Inferior parietal cortex (tissue), 1 donor: ENCODE results near the gene FAM89B.
A peak's percentile ranks its signal among the peaks of the same experiment; 100 is the strongest.

Experiments
- DNase-seq: peaks from one replicate; pipeline ENCODE4 v3.0.0-alpha.2; 2016; ENCODE audit errors: extremely low spot score

FAM89B gene

DNA sequence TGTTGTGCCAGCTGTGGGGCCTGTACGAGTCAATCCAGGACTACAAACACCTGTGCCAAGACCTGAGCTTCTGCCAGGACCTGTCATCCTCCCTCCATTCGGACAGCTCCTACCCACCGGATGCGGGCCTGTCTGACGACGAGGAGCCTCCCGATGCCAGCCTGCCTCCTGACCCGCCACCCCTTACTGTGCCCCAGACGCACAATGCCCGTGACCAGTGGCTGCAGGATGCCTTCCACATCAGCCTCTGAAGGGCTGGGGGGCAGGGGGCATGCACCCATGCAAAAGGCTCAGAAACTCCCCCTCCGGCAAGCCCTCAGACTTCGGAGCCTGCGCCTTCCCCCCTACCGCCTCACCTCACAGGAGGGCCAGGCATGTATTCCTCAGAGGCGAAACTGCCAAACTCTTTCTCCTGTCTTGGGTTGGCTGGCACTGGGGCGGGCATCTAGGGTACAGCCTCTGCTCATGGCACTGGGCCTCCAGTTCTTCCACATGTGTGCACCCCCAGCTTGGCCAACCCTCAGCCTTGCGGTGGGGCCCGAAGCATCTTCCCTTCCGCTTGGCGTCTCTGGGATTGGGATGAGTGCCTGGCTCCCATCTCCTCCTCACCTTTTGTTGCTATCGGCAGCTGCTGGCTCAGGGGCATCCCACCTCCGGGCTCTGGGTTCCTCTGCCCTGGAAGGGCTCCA, 1.2 kb downstream of the FAM89B start:
- no peak for DNase-seq

DNA sequence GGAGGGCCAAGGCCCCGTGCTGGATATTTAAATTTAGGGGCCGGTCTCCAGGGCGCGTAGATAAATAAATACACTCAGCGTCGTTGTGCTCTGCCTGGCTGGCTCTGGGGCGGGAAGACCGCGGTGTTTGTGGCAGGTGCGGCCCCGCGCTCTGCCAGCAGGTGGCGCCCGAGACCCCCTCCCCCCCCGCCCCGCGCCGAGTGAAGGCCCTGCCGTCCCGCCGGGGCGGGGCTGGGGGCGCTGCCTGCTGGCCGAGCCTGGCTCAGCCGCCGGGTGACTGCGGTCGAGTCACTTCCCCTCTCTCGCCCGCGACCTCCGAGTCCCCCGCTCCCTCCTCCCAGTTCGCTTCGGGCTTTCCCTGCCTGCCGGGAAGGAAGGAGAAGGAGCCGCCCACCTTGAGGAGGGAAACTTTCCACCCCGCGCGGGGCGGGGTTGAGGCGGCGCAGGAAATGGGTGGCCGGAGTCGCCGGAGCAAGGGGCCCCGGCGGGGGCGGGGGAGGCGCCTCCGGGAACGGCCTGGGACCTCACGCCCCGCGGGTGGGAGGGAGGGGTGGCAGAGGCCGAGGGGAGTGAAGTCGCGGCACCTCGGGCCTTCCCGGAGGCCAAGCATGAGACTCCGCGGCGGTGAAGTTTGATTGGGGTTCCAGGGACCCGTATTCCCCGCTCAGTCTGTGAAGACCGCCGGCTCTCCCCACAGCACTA, 1.9 kb downstream of the FAM89B start:
- peak; percentile 77 for DNase-seq

DNA sequence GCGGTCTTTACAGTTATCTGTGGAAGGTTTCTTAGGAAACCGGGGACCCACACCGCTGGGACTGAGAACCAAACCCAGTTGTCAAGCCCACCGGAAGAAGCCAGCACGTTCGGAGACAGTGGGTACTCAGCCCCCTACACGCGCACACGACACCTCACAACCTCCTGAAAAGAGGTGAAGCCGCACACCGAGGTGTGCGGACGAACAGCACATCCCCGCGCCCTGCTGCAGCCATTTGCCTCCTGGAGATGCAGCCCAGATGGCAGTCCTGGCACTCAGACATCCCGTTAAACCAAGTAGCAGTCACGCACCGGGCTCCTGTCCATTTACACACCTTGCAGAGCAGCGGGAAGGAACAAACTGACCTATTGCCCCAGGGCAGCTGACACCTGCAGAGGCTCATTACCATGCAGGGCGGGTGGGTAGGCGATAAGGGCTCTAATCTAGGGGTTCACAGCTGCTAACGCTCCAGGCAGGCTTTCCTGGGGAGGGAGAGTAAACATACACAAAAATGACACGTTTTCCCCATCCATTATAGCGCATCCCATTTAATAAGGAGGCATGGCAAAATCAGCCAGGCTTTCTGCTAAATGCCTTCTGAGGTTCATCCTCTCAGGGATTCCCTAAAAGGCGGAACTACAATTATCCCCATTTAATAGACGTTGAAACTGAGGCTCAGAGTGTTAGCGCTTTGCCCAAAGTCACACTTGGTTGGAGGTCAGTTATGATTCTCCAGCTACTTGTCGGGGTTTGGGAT, 2.7 kb downstream of the FAM89B start:
- DNase-seq: no peak

DNA sequence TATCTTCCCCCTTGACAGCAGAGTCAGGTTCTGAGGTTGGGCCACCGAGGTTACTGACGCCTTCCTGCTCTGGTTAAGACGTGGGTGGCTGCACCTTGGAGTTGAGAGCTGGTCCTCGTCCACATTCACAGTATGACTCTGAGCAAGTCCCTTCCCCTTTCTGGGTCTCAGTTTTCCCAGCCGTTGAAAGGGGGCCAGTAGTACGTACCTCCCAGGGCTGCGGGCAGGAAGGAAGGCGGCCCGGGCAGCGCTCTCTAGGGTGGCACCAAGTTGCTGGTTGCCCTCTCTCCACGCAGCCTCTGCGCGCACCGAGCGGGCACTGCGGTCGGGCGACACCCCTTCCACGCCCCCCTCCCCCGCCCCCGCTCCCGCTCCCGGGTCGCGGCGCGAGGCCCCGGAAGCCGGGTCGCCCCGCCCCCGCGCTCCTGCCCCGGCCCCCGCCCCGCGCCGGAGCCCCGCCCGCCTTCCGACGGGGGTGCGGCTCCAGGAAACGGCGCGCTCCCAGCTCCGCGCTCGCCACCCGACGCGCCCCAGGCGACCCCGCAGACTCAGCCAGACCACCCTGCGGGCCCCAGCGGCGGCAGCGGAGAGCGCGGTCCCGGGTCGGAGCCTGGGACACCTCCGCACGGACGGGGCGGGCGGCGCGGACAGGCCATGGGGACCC, 3.4 kb downstream of the FAM89B start, which contains the start of gene EHBP1L1:
EHBP1L1 (plus strand) TSS at position 486 of the 664 bp plus-strand sequence. CDS start 250 bp downstream, outside the sequence.
- DNase-seq: no peak

DNA sequence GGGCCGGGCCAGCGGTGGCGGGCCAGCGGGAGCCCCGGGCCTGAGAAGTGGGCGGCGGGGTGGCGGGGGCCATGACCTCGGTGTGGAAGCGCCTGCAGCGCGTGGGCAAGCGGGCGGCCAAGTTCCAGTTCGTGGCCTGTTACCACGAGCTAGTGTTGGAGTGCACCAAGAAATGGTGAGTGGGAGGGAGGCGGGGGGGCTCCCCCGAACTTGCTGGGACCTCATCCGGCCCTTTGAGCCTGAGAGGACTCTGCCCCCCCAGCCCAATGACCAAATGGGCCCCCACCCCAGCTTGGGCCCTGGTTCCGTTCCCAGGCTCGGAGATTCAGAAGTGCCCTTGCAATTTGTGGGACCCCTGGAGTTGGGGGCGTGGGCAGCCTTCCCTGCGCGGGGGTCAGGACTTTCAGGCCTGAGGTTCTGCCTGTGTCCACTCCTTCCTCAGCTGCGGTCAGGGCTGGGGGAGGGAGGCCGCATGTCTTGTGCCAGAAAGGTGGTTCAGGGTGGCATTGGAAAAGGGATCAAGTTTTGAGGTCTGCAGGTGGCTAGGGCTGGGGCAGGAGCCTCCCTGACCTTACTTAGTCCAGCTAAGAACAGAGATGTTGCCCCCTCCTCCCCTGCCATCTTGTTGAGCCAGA, 4.0 kb downstream of the FAM89B start:
- no peak for DNase-seq

DNA sequence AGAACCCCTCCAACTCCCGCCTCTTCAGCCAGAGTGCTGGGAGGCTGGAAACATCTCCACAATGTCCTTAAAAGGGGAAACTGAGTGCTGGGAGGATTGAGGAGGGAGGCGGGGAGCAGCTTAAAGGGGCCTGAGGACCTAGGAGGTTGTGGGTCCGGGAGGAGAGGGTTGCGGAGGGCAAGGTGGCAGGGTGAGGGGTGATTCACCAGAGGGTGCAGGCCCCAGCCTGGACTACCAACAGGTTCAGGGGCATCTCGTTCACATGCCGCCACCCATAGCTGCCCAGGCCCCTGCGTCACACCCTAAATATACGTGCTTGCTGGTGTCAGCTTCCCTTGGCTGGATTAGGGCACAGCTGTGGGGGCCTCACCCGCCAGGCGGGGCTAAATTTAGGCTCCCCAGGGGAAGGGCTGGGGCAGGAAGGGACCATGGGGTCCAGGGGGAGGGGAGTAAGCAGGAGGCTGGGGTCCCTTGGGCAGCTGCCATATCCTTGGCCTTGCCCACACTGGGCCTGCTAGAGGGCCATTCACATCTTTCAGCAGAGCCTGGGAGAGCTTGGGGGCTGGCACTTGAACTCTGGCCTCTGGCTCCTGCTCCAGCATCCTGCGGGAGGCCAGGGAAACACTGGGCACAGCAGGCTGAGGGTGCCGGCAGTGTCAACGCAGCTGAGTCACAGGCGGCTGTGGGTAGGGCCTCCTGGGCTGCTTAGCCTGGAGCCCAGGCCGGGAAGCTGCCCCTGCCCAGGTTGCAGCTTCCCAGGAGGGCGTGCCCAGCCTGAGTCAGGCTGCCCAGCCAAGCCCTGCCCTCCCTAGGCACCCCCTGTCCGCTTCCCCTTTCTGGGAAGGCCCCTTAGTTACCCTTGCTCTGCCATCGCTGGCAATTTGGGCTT, 4.8 kb downstream of the FAM89B start:
- no peak for DNase-seq

GRCh38 chr11:65577756-65578109, 5.4 kb downstream of the FAM89B start:
- no peak for DNase-seq

DNA sequence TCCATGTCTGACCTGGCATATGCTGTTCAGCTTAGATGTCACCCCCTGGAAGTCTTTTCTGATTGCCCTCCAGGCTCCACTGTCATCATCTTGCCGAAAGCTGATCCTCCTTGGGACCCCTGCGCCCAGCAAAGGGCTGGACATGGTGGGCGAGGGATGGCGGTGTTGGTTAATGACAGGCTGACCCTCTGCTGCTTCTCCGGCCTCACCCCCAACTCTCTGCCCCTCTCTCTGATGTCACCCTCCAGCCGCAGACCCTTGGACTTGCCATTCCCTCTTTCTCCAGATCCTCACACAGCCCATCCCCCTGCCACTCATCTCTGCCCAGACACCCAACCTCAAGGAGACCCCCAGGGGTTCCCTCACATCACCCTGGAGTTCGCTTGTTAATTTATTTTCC, 5.8 kb downstream of the FAM89B start:
- DNase-seq: no peak

DNA sequence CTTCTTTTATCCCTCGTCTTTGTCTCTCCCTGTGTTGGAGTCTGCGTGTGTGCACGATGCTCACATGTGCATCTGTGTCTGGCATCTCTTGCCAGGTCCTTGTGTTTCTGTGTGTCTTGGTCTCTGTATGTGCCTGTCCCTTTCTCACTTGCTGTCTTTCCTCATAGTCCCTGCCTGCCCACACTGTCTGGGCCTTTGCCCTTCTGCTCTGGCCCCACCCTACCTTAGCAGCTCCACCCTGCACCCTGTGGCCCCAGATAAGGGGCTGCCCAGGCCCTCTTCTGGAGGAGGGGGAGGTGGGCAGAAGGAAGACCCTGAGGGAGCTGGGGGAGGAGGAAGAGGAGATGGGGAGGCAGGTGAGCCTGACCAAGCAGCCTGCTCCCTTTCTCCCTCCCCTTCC, 6.3 kb downstream of the FAM89B start:
- DNase-seq: no peak

DNA sequence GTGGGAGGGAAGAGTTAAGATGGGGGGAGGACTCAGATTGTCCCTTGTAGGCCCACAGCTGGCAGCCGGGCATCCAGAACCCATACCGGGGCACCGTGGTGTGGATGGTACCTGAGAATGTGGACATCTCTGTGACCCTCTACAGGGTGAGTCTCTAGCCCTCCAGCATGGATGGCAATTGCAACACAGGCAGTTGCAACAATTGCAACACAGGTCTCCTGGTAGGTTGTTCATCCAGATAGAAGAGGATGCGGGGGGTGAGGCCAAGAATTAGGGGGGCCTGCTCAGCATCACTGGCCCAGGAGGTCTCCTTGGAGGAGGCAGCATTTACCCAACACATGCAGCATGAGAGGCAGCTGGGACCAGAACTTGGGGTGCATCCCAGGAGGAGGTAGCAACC, 7.0 kb downstream of the FAM89B start:
- DNase-seq: no peak

DNA sequence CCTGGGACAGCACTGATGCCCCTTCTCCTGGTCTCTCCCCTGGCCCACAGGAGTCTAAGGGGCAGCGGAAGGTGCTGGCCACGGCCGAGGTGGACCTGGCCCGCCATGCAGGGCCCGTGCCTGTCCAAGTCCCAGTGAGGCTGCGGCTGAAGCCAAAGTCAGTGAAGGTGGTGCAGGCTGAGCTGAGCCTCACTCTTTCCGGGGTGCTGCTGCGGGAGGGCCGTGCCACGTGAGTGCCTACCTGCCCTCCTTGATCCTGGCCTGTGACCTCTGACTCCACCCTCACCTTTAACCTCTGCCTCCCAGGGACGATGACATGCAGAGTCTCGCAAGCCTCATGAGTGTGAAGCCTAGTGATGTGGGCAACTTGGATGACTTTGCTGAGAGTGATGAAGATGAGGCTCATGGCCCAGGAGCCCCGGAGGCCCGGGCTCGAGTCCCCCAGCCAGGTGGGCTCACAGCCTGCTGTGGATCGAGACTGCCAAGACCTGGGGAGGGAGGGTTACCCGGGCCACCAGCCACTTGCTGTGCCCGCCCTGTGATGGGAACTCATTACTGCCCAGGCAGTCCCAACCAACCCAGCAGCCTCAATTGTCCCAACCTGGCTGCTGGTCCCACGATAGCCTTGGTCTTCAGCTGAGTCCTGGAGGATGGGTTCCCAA, 7.8 kb downstream of the FAM89B start:
- no peak for DNase-seq

- no peak for DNase-seq
These were observed 8.4 kb downstream of the FAM89B start for GRCh38 chr11:65580756-65581155.

GRCh38 chr11:65581928-65582327, 9.6 kb downstream of the FAM89B start:
- no peak for DNase-seq

DNA sequence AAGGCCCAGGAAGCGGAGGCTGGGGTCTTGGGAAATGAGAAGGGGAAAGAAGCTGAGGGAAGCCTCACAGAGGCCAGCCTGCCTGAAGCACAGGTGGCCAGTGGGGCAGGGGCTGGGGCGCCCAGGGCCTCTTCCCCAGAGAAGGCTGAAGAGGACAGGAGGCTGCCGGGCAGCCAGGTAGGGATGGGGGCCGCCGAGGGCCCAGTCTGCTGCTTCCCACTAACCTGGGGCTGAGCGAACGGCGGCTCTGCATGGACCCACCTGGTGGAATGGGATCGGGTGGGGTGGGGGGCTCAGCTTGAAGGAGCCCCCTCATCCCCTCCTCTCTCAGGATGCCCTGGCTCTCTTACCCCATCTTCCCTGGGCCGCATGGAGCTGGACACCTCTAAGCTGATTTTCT, 11.3 kb downstream of the FAM89B start:
- DNase-seq: no peak

DNA sequence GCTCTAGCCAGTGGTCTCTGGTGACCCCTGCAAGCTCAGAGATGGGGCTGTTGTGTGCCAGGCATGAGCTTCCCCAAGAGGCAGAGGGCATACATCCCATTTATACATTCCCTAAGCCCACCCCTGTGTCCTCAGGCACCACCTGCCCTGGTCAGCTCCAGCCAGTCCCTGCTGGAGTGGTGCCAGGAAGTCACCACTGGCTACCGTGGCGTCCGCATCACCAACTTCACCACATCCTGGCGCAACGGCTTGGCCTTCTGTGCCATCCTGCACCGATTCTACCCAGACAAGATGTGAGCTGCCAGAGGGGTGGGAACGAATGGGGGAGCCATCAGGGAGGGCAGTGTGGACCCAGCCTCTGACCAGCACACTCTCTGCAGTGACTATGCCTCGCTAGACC, 11.8 kb downstream of the FAM89B start:
- DNase-seq: no peak

DNA sequence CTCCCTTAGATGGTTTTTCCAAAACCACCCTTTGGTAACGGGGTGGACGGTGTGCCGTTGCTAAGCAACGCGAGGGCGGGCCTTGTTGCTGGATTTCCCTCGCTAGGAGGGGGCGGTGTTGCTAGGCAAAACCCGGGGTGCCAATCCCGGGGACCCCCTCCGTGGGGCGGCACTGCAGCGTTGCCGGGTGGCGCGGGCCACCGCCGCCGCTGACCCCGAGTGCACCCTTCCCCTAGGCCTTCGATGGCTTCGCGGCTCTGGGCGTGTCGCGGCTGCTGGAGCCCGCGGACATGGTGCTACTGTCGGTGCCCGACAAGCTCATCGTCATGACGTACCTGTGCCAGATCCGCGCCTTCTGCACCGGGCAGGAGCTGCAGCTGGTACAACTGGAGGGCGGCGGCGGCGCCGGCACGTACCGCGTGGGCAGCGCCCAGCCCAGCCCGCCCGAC, 12.4 kb downstream of the FAM89B start:
- no peak for DNase-seq

DNA sequence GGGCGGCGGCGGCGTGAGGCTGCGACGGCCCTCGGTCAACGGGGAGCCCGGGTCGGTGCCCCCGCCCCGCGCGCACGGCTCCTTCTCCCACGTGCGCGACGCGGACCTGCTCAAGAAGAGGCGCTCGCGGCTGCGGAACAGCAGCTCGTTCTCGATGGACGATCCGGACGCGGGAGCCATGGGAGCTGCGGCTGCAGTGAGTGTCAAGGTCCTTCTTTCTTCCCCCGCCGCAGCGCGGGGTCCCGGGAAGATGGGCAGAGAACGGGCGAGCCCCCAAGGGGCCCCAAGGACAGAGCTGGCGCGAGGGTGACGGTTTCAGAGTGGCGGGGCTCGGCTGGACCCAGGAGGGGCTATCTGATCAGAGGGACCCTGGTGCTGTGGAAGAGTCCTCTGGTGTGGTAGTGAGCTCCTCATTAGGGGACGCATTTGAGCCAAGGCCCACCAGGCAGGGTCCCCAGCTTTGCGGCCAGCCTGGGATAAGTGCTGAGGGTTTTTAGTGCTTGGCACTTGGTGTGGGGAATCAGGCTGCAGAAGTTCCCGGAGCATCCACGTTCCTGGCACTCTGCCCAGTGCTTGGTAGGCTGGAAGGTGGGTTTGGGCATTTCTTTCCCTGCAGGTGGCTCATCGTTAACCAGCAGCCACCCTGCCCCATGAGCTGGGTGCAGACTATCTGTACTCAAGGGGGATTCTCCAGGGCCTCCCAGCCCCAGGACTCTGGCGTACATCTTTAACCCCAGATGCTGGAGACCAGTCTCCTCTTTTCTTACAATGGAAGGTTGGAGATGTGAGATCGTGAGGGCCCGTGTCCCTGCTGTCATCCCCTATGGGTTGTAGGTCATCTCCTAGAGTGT, 13.3 kb downstream of the FAM89B start:
- DNase-seq: no peak

- DNase-seq: no peak
These were observed 13.9 kb downstream of the FAM89B start for GRCh38 chr11:65586247-65586630.

- no peak for DNase-seq
These were observed 14.3 kb downstream of the FAM89B start for GRCh38 chr11:65586676-65587075.
